Astrocyte (in vitro differentiated cells and primary cell): ENCODE results near the gene DNAJC16.

Experiments
- EZH2 ChIP-seq: IDR thresholded peaks from 2 replicates; pipeline ENCODE4 v1.6.1; 2012; ENCODE audit warnings: mild to moderate bottlenecking, low read length, inconsistent platforms; ENCODE audit not compliant: insufficient read depth
- TF ChIP-seq, protein P1 (sequence below): IDR thresholded peaks from 2 replicates; pipeline ENCODE4 v1.5.1; 2011; ENCODE audit warnings: low read depth, mild to moderate bottlenecking, inconsistent platforms, low read length, moderate library complexity; ENCODE audit not compliant: insufficient read depth

DNA sequence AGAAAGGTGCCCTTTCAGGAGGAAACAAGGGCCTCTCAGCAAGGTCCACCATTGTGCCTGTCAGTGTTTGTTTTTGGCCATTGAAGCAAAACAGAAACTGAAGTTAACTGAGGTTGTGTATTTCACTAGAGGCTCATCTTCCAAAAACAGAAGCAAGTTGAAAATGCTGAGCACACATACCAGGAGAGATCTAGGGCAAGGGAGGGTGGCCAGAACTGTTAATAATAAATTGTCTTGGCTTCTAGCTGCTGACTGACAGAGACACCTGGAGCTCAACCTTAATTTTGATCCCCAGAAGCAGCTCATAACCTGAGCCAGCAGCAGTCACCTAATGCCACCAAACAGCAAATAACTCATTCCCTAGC is 53.0 kb downstream of the DNAJC16 start:
- TF ChIP-seq, protein P1, sequence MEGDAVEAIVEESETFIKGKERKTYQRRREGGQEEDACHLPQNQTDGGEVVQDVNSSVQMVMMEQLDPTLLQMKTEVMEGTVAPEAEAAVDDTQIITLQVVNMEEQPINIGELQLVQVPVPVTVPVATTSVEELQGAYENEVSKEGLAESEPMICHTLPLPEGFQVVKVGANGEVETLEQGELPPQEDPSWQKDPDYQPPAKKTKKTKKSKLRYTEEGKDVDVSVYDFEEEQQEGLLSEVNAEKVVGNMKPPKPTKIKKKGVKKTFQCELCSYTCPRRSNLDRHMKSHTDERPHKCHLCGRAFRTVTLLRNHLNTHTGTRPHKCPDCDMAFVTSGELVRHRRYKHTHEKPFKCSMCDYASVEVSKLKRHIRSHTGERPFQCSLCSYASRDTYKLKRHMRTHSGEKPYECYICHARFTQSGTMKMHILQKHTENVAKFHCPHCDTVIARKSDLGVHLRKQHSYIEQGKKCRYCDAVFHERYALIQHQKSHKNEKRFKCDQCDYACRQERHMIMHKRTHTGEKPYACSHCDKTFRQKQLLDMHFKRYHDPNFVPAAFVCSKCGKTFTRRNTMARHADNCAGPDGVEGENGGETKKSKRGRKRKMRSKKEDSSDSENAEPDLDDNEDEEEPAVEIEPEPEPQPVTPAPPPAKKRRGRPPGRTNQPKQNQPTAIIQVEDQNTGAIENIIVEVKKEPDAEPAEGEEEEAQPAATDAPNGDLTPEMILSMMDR, result no peak
- no peak for TF ChIP-seq EZH2
